IPS DF 6.9 (cell line): Measurements from ENCODE around the gene LRP6.
"Not testable (repeated sequence)": the region's sequence is repeated elsewhere in the genome, so short reads cannot be mapped to it uniquely, and the experiment has no call there.

Source experiments
- DNase-seq: peaks from one replicate; pipeline ENCODE4 v3.0.0-alpha.2; 2013; ENCODE audit warnings: low read depth, low spot score
- H3K27ac ChIP-seq: one replicate; pipeline ENCODE4 v1.5.1; 2013; ENCODE audit warnings: low read length, control low read depth
- H3K27me3 ChIP-seq: 2 replicates; pipeline ENCODE4 v1.6.1; 2013; ENCODE audit warnings: mild to moderate bottlenecking, low read length; ENCODE audit not compliant: control insufficient read depth, insufficient read depth
- H3K36me3 ChIP-seq: 2 replicates; pipeline ENCODE4 v1.6.1; 2013; ENCODE audit warnings: low read length; ENCODE audit not compliant: control insufficient read depth, insufficient read depth
- H3K4me1 ChIP-seq: 2 replicates; pipeline ENCODE4 v1.6.1; 2013; ENCODE audit warnings: low read length; ENCODE audit not compliant: control insufficient read depth, insufficient read depth
- H3K4me3 ChIP-seq: 2 replicates; pipeline ENCODE4 v1.5.1; 2013; ENCODE audit warnings: mild to moderate bottlenecking, low read length
- H3K9me3 ChIP-seq: 2 replicates; pipeline ENCODE4 v1.6.1; 2013; ENCODE audit warnings: low read length, inconsistent platforms; ENCODE audit not compliant: control insufficient read depth, insufficient read depth
- WGBS: extraction: QIAGEN DNeasy Blood & Tissue Kit; methylation state at CpG from one replicate; pipeline ENCODE4 v1.1.7; 2013; ENCODE audit warnings: mixed read lengths, missing lambda C conversion rate; ENCODE audit not compliant: insufficient read length, insufficient coverage; 5-methylcytosine and 5-hydroxymethylcytosine counted together

Gene LRP6

DNA sequence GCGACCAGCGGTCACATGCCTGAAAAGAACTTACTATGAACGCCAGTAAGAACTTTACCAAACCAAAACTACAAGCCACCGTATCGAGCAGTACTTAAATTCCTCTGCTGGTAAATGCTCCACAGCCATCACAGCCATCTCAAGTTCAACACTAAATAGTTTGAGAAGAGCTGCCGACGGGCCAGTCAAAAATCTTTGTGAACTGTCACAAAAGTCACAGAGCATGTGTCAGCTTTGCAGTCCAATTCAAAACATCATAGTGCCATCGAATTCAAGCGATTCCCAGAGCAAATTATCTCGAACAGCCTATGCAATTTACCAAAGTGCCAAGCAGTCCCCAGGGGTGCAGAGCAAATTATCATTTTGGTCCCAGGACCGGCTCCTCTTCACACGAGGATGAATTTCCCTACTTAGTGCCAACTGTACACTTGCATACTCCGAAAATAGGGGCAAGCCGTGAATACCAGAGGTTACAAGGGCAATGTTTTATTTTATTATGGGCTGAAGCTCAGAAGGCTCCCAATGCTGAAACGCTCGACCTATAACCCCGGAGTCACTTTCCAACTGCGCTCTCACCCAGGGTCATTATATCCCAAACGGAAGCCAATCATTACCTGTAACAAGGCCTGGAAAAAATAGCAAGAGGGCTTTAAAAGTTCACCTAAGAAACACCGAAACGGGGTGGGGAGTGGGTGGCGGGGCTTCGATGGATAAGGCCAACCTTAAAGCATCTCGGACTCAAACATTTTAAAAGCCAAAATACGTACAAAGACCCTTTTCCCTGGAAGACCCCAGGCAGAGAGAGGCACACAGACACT lies 1.1 kb downstream of the LRP6 start:
- no peaks in the 10 kb centered on the region for H3K9me3 ChIP-seq
- no peaks in the 10 kb centered on the region for H3K36me3 ChIP-seq
- H3K27ac ChIP-seq = no peak overlapping the region
- no peak for DNase-seq
- H3K4me3 ChIP-seq = peak overlapping the region; percentile 82
- WGBS = no CpG with 5 or more reads among the region's 25 CpGs
- H3K4me1 ChIP-seq = no peaks in the 10 kb centered on the region
- no peaks in the 10 kb centered on the region for H3K27me3 ChIP-seq

- no peaks in the 10 kb centered on the region for H3K9me3 ChIP-seq
- H3K27ac ChIP-seq = no peak overlapping the region
- no peak overlapping the region; the same call in 1 of the 2 replicates for H3K4me3 ChIP-seq
- H3K27me3 ChIP-seq = no peaks in the 10 kb centered on the region
- no peaks in the 10 kb centered on the region for H3K36me3 ChIP-seq
- no peaks in the 10 kb centered on the region for H3K4me1 ChIP-seq
- WGBS = no CpG with 5 or more reads among the region's 3 CpGs
- no peak for DNase-seq
These were observed 1.8 kb downstream of the LRP6 start for GRCh38 chr12:12265035-12265434.

DNA sequence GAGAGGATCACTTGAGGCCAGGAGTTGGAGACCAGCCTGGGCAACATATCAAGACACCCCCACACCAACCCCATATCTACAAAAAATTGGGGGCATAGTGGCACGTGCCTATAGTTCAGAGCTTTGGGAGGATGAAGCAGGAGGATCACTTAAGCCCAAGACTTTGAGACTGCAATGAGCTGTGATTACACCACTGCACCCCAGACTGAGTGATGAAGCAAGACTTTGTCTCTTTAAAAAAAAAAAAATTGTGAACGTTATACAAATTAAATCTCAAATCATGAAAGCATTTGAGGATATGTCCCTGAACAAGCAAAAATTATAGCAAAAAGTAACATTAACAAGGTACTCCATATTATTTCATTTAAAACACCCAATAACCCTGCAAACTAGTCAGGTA lies 2.9 kb downstream of the LRP6 start:
- H3K27ac ChIP-seq = no peak overlapping the region
- no CpG with 5 or more reads among the region's 2 CpGs for WGBS
- H3K4me1 ChIP-seq = no peaks in the 10 kb centered on the region
- no peaks in the 10 kb centered on the region for H3K36me3 ChIP-seq
- H3K27me3 ChIP-seq = no peaks in the 10 kb centered on the region
- DNase-seq = no peak
- no peaks in the 10 kb centered on the region for H3K9me3 ChIP-seq
- H3K4me3 ChIP-seq = no peak overlapping the region

DNA sequence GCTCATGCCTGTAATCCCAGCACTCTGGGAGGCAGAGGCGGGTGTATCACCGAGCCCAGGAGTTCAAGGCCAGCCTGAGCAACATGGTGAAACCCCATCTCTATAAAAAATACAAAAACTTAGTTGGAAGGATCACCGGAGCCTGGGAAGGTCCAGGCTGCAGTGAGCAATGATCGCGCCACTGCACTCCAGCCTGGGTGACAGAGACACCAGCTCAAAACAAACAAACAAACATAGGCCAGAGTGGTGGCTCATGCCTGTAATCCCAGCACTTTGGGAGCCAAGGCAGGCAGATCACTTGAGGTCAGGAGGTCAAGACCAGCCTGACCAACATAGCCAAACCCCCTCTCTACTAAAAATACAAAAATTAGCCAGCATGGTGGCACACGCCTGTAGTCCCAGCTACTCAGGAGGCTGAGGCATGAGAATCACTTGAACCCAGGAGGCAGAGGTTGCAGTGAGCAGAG lies 10.5 kb downstream of the LRP6 start:
- H3K27me3 ChIP-seq, DNase-seq, H3K9me3 ChIP-seq, H3K27ac ChIP-seq, H3K4me3 ChIP-seq, H3K36me3 ChIP-seq, H3K4me1 ChIP-seq: not testable (repeated sequence)
- no CpG with 5 or more reads among the region's 6 CpGs for WGBS

DNA sequence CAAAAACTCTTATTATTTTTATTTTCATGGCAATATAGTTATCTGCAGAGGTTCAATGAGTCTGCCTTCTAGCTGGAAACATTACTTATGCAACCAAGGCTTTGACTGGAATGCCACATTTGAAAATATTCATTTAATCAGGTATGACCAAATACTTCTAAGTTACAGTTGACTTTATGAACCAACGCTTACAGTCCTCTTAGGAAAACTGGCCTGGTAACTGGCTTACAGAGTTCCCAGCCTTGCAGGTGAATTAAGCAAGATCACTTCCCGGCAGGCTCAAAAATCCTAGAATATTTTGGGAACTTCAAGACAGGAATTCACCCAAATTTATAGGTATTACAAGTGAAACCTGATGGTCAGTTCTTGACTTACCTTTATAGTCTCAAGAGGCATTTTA lies 12.3 kb downstream of the LRP6 start:
- Histone ChIP-seq H3K36me3 (no peaks in the 10 kb centered on the region), H3K4me3 (no peak overlapping the region), H3K27ac (no peak overlapping the region), H3K4me1 (no peaks in the 10 kb centered on the region), H3K27me3 (no peaks in the 10 kb centered on the region), H3K9me3 (no peaks in the 10 kb centered on the region)
- no peak for DNase-seq
- WGBS = no CpG with 5 or more reads among the region's 2 CpGs

- H3K9me3 ChIP-seq = no peaks in the 10 kb centered on the region
- DNase-seq = no peak
These were observed 17.4 kb downstream of the LRP6 start for GRCh38 chr12:12249216-12250050.

GRCh38 chr12:12247584-12247983 lies 19.3 kb downstream of the LRP6 start:
- Histone ChIP-seq H3K4me1 (no peaks in the 10 kb centered on the region), H3K9me3 (no peaks in the 10 kb centered on the region), H3K4me3 (no peak overlapping the region), H3K27me3 (no peaks in the 10 kb centered on the region), H3K27ac (no peak overlapping the region), H3K36me3 (no peaks in the 10 kb centered on the region)
- no peak for DNase-seq

More at GRCh38 chr12:12249216-12250050, 17.4 kb downstream of the LRP6 start:
- Histone ChIP-seq H3K4me3 (no peak overlapping the region), H3K4me1 (no peaks in the 10 kb centered on the region), H3K27ac (no peak overlapping the region), H3K36me3 (no peaks in the 10 kb centered on the region), H3K27me3 (no peaks in the 10 kb centered on the region)
- WGBS = 100% methylated on average over 1 of the region's 4 CpGs

DNA sequence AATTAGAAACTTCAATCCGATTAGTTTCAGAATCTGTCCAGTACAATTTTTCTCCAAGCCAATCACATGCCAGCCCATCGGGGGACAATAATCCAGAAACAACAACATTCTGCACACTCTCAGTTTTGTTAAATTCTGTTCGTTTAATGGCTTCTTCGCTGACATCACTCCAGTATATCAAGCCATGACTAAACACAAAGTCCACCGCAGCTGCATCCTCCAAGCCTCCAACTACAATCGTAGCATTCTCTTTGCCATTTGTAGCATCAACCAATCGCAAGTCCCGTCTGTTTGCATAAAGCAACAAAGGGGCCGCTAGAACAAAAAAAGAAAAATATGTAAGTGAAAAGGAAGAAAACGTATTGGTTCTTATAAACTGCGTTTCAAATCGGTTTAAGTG lies 22.5 kb downstream of the LRP6 start:
- no peak for DNase-seq
- Histone ChIP-seq H3K4me1 (no peaks in the 10 kb centered on the region), H3K36me3 (no peaks in the 10 kb centered on the region), H3K27me3 (no peaks in the 10 kb centered on the region), H3K4me3 (no peak overlapping the region), H3K27ac (no peak overlapping the region), H3K9me3 (no peaks in the 10 kb centered on the region)
- no CpG with 5 or more reads among the region's 12 CpGs for WGBS

GRCh38 chr12:12240662-12241340 lies 26.0 kb downstream of the LRP6 start:
- no peak overlapping the region for H3K27ac ChIP-seq
- no peaks in the 10 kb centered on the region for H3K9me3 ChIP-seq
- no peaks in the 10 kb centered on the region for H3K27me3 ChIP-seq
- DNase-seq = no peak
- no CpG with 5 or more reads among the region's 5 CpGs for WGBS
- no peaks in the 10 kb centered on the region for H3K4me1 ChIP-seq
- H3K4me3 ChIP-seq = no peak overlapping the region
- no peaks in the 10 kb centered on the region for H3K36me3 ChIP-seq

GRCh38 chr12:12239127-12239526 lies 27.7 kb downstream of the LRP6 start:
- H3K4me3 ChIP-seq = no peak overlapping the region
- WGBS = no CpG with 5 or more reads among the region's 2 CpGs
- H3K9me3 ChIP-seq = no peaks in the 10 kb centered on the region
- H3K36me3 ChIP-seq = no peaks in the 10 kb centered on the region
- H3K27me3 ChIP-seq = no peaks in the 10 kb centered on the region
- no peaks in the 10 kb centered on the region for H3K4me1 ChIP-seq
- DNase-seq = no peak
- no peak overlapping the region for H3K27ac ChIP-seq
